ENCODE results near the gene AIFM3. TPM values are rescaled to one million over a fixed set of nuclear protein-coding genes. Genes with fewer than 3 reads are reported as not detected.

Gene AIFM3
- polyA plus RNA-seq, 1 donor, result 3.2 TPM

DNA sequence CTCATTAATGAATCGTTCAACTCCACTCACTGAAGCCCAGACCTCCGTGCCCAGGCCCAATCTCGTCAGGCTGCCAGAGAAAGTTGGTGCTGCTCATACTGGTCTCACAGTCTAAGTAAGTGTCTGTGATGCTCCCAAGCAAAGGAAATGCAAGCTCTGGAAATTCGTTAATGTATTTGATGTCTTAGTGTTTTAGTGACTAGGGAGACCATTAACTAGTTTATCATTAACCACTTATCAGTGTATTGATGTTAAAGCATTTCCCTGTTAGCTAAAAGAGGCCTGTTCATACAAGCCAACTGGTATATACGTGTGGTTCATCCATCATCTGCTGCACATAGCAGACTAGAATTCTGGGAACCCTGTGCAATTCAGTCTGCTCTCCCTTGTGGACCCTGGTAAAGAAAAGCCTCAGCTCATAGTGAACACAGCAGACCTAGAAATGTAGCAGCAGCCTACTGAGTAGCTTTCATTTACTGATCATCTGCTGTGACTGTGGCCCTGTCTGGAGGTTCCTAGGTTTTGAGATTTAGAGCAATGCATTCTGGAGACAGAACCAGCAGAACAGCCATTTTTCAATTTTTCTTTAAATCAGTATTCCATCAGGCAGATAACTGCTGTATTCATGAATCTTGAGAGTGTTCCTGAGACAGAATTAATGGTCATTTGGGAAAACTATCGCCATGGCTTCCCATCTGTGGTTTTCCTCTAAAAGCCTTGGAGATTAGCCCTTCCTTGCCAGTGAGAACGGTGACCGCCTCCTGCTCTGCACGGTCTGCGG, 15.7 kb upstream of the AIFM3 start:
- peak; percentile 58 to 88 for DNase-seq
- no peaks in the 10 kb centered on the region for H3K27me3 ChIP-seq (ENCODE audit: control insufficient read depth, insufficient read depth, low read length)
- H3K36me3 ChIP-seq (ENCODE audit: control insufficient read depth, insufficient read depth, low read length), result peaks cover 18% of the 10 kb centered on the region
- no peak overlapping the region for H3K4me3 ChIP-seq (ENCODE audit: low read length)
- peak overlapping the region; percentile 92 for H3K27ac ChIP-seq (ENCODE audit: low read length)
- H3K4me1 ChIP-seq (ENCODE audit: control insufficient read depth, insufficient read depth, low read length), result peaks cover 86% of the 10 kb centered on the region
- no peaks in the 10 kb centered on the region for H3K9me3 ChIP-seq (ENCODE audit: control insufficient read depth, low read depth, low read length)
- no CpG with 5 or more reads among the region's 10 CpGs for WGBS (ENCODE audit: insufficient coverage, low lambda C conversion rate)

DNA sequence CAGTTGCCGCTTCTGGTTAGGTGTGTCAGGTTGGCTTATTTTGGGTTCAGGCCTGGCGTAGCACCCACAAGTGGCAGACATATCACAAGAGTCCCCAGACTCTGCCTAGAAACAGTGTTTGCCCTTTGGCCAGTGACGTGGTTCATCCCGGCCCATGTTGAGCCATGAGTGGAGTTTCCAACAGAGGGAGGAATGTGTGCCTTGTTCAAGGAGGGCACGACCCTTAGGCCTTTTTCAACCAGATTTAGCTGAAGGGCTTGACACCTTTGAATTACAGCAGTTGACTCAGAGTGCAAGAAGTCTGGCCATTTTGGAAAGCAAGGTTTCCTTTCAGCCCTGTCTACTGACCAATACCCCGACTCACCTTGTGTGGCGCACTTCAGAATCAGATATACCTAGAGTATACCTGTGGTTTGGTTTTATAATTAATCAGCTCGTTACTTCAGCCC, 15.1 kb upstream of the AIFM3 start:
- H3K27ac ChIP-seq (ENCODE audit: low read length), result peak overlapping the region; percentile 92
- H3K36me3 ChIP-seq (ENCODE audit: control insufficient read depth, insufficient read depth, low read length), result peaks cover 18% of the 10 kb centered on the region
- no CpG with 5 or more reads among the region's 8 CpGs for WGBS (ENCODE audit: insufficient coverage, low lambda C conversion rate)
- no peak overlapping the region for H3K4me3 ChIP-seq (ENCODE audit: low read length)
- DNase-seq, result peak; percentile 68 to 87
- peaks cover under 1% of the 10 kb centered on the region for H3K27me3 ChIP-seq (ENCODE audit: control insufficient read depth, insufficient read depth, low read length)
- H3K4me1 ChIP-seq (ENCODE audit: control insufficient read depth, insufficient read depth, low read length), result peaks cover 83% of the 10 kb centered on the region
- H3K9me3 ChIP-seq (ENCODE audit: control insufficient read depth, low read depth, low read length), result no peaks in the 10 kb centered on the region

DNA sequence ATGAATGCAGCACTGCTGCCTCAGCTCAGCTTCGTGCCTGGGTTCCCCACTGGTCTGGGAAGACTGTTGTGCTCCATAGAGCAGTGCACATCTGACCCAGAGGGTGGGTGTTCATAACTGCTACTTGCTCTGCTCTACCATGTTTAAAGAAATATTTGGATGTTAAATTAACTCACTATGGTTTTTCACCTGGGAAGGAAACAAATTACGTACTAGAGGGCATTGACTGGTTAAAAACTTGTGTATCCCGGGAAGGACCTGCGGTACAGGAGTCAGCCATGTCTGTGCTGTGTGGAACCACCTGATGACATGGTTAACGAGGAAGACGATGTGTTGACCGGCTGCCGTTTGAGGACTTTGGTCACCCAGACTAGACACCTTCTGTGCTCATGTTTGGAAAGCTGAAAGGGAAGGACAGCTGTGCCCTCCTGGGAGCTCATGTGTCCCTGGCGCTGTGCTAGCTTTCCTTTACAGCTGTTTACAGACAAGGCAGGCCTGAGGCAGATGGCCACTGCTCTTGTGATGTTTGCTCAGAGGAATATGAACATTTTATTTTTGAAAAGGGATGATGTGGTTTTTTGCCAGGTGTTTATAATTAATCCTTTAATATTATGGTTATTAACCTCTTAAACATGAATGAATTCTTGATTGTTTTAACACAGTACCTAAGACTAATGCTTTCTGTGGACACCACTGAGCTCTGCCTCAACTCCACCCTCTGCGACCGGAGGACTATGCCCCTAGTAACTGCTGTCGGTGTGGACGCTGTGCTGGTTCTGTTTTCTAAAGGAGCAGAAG, 14.3 kb upstream of the AIFM3 start:
- H3K4me3 ChIP-seq (ENCODE audit: low read length), result no peak overlapping the region
- peaks cover 77% of the 10 kb centered on the region for H3K4me1 ChIP-seq (ENCODE audit: control insufficient read depth, insufficient read depth, low read length)

DNA sequence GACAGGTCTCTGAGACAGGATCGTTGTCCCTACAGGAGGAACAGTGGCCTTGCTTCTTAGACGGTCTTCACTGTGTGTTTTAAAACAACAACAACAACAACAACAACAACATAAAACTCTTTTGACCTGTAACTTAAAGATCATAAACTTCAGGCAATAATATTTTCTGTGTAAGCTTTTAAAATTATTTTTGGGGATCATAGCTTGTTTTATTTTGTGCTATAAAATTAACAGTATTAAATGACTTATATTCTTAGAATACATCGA, 13.8 kb upstream of the AIFM3 start:
- WGBS (ENCODE audit: insufficient coverage, low lambda C conversion rate), result no CpG with 5 or more reads among the region's 3 CpGs
- DNase-seq, result no peak
- H3K9me3 ChIP-seq (ENCODE audit: control insufficient read depth, low read depth, low read length), result no peaks in the 10 kb centered on the region
- peaks cover 5% of the 10 kb centered on the region for H3K27me3 ChIP-seq (ENCODE audit: control insufficient read depth, insufficient read depth, low read length)
- no peak overlapping the region for H3K4me3 ChIP-seq (ENCODE audit: low read length)
- H3K4me1 ChIP-seq (ENCODE audit: control insufficient read depth, insufficient read depth, low read length), result peaks cover 75% of the 10 kb centered on the region
- H3K36me3 ChIP-seq (ENCODE audit: control insufficient read depth, insufficient read depth, low read length), result peaks cover 18% of the 10 kb centered on the region
- H3K27ac ChIP-seq (ENCODE audit: low read length), result peak overlapping the region; percentile 92

More for the DNA sequence above, 14.3 kb upstream of the AIFM3 start:
- peak overlapping the region; percentile 92 for H3K27ac ChIP-seq (ENCODE audit: low read length)
- WGBS (ENCODE audit: insufficient coverage, low lambda C conversion rate), result 60% methylated on average over 3 of the region's 13 CpGs
- peaks cover 18% of the 10 kb centered on the region for H3K36me3 ChIP-seq (ENCODE audit: control insufficient read depth, insufficient read depth, low read length)
- peaks cover 5% of the 10 kb centered on the region for H3K27me3 ChIP-seq (ENCODE audit: control insufficient read depth, insufficient read depth, low read length)
- peak; percentile 82 to 92 for DNase-seq
- no peaks in the 10 kb centered on the region for H3K9me3 ChIP-seq (ENCODE audit: control insufficient read depth, low read depth, low read length)

DNA sequence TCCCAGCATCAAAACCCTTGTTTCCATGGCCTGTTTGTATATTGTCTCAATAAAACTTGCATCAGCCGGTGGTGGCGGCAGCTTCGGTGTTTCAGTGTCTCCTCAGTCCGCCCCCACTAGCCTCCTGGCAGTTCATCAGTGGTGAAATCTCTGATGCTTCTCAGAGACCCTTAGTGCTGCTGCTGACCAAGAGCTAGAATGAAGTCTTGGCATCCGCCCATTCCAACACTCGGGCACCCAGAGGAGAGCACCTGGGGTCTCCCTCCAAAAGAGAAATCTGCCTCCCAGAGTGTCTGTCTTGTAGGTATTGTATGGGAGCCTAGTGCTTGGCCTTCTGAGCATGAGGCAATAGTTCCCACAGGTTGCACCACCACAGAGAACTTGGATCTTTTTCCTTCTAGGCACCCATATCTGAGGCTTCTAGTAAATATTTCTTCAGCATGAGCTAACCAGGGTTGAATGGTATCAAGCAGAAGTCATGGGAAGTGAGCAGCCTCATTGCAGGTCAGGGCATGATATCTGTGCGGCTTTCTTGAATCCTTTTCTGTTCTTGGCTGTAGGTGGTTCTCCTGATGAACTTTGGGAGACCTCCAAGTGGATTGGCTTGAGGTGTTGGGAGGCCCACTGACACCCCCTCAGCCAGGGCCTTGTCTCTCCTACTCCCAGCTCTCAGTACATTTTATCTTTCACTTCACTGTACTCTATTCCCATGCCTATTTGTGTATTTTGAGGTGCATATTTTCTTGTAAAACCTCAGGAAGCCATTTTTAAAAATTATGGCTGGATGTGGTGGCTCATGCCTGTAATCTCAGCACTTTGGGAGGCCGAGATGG, 13.2 kb upstream of the AIFM3 start:
- H3K4me3 ChIP-seq (ENCODE audit: low read length), result no peak overlapping the region
- WGBS (ENCODE audit: insufficient coverage, low lambda C conversion rate), result no CpG with 5 or more reads among the region's 8 CpGs
- peak overlapping the region; percentile 92 for H3K27ac ChIP-seq (ENCODE audit: low read length)
- peaks cover 18% of the 10 kb centered on the region for H3K36me3 ChIP-seq (ENCODE audit: control insufficient read depth, insufficient read depth, low read length)
- H3K9me3 ChIP-seq (ENCODE audit: control insufficient read depth, low read depth, low read length), result no peaks in the 10 kb centered on the region
- peaks cover 77% of the 10 kb centered on the region for H3K4me1 ChIP-seq (ENCODE audit: control insufficient read depth, insufficient read depth, low read length)
- peak; percentile 88 to 90 for DNase-seq
- peaks cover 5% of the 10 kb centered on the region for H3K27me3 ChIP-seq (ENCODE audit: control insufficient read depth, insufficient read depth, low read length)

DNA sequence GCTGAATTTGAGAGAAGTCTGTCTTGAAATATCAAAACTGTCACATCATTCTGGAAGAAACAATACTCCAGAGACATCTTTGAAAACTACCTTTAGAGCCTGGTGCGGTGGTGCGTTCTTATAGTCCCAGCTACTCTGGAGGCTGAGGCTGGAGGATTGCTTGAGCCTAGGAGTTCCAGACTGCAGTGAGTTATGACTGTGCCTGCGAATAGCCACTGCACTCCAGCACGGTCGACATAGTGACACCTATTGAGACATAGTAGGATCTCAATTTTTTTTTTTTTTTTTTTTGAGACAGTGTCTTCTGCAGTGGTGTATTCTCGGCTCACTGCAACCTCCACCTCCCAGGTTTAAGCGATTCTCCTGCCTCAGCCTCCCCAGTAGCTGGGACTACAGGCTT, 11.5 kb upstream of the AIFM3 start:
- peaks cover 5% of the 10 kb centered on the region for H3K27me3 ChIP-seq (ENCODE audit: control insufficient read depth, insufficient read depth, low read length)
- peaks cover 61% of the 10 kb centered on the region for H3K4me1 ChIP-seq (ENCODE audit: control insufficient read depth, insufficient read depth, low read length)
- DNase-seq, result no peak
- H3K4me3 ChIP-seq (ENCODE audit: low read length), result no peak overlapping the region
- peak overlapping the region; percentile 88 for H3K27ac ChIP-seq (ENCODE audit: low read length)
- no CpG with 5 or more reads among the region's 7 CpGs for WGBS (ENCODE audit: insufficient coverage, low lambda C conversion rate)
- no peaks in the 10 kb centered on the region for H3K9me3 ChIP-seq (ENCODE audit: control insufficient read depth, low read depth, low read length)
- H3K36me3 ChIP-seq (ENCODE audit: control insufficient read depth, insufficient read depth, low read length), result peaks cover 9% of the 10 kb centered on the region

DNA sequence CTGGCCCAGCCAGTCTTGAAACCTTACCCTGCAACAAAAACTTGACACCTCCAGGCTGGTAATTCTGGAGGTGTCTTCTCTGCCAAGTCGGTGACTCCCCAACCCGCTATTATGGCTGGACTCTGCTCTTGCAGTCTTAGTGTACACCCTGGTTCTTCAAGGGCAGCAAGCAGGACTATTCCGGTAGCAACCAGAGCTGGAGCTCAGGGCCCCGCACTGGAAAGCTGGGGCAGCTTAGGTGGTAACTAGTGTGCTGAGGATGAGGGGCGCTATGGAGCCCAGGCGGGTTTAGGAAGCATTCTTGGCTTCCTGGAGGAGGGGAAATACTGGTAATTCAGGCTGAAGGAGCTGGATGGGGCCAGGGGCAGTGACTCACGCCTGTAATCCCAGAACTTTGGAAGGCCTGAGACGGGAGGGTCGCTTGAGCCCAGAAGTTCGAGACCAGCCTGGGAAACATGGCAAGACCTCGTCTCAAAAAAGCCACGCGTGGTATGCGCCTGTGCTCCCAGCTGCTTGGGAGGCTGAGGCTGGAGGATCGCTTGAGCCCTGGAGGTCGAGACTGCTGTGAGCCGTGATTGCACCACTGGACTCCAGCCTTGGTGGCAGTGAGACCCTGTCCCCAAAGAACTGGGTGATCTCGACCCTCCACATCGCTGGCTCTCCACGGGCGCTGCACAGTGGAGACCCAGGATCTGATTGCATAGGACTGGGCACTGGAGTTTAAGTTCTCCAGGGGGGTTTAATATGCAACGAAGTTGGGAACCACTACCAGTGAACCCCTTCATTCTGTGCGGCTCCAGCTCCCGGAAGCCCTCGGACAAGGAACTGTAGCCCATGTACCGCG, 10.6 kb upstream of the AIFM3 start:
- peaks cover 9% of the 10 kb centered on the region for H3K36me3 ChIP-seq (ENCODE audit: control insufficient read depth, insufficient read depth, low read length)
- no CpG with 5 or more reads among the region's 27 CpGs for WGBS (ENCODE audit: insufficient coverage, low lambda C conversion rate)
- peaks cover 5% of the 10 kb centered on the region for H3K27me3 ChIP-seq (ENCODE audit: control insufficient read depth, insufficient read depth, low read length)
- no peaks in the 10 kb centered on the region for H3K9me3 ChIP-seq (ENCODE audit: control insufficient read depth, low read depth, low read length)
- peaks cover 55% of the 10 kb centered on the region for H3K4me1 ChIP-seq (ENCODE audit: control insufficient read depth, insufficient read depth, low read length)
- H3K27ac ChIP-seq (ENCODE audit: low read length), result peak overlapping the region; percentile 88
- DNase-seq, result peak; percentile 89 to 94
- peak overlapping the region; percentile 92 for H3K4me3 ChIP-seq (ENCODE audit: low read length)

DNA sequence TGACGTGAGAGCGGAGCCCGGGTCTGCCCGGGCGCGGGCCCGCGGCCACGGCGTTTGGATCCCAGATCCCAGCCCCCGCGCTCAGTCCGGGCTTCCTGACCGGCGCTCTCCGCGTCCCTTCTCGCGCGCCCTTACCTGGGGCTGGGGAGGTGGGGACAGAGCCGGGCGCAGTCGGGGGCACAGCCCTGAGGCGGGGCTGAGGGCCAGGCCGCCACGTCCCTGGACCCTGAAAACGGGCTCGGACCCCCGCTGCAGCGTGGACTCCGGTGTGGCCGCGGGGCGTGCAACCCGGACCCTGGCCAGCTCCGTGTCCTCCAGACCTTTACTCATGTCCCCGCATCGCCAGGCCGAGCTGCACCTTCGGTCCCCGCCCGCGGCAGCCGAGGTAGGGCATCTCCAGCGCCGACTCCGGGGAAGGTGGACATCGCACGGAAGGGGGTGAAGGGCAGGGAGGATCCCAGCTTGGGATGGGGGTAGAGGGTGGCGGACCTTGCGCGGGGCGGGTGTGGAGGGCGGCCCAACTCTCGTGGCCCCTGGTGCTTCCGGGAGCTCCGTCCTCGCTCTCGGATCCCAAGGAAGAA, 9.9 kb upstream of the AIFM3 start:
- Histone ChIP-seq H3K27me3 (ENCODE audit: control insufficient read depth, insufficient read depth, low read length) (peaks cover 5% of the 10 kb centered on the region), H3K36me3 (ENCODE audit: control insufficient read depth, insufficient read depth, low read length) (peaks cover 9% of the 10 kb centered on the region), H3K4me3 (ENCODE audit: low read length) (peak overlapping the region; percentile 92), H3K4me1 (ENCODE audit: control insufficient read depth, insufficient read depth, low read length) (peaks cover 52% of the 10 kb centered on the region), H3K27ac (ENCODE audit: low read length) (peak overlapping the region; percentile 88), H3K9me3 (ENCODE audit: control insufficient read depth, low read depth, low read length) (no peaks in the 10 kb centered on the region)
- peak in 1 of 2 donors; percentile 61 for DNase-seq
- WGBS (ENCODE audit: insufficient coverage, low lambda C conversion rate), result no CpG with 5 or more reads among the region's 59 CpGs

DNA sequence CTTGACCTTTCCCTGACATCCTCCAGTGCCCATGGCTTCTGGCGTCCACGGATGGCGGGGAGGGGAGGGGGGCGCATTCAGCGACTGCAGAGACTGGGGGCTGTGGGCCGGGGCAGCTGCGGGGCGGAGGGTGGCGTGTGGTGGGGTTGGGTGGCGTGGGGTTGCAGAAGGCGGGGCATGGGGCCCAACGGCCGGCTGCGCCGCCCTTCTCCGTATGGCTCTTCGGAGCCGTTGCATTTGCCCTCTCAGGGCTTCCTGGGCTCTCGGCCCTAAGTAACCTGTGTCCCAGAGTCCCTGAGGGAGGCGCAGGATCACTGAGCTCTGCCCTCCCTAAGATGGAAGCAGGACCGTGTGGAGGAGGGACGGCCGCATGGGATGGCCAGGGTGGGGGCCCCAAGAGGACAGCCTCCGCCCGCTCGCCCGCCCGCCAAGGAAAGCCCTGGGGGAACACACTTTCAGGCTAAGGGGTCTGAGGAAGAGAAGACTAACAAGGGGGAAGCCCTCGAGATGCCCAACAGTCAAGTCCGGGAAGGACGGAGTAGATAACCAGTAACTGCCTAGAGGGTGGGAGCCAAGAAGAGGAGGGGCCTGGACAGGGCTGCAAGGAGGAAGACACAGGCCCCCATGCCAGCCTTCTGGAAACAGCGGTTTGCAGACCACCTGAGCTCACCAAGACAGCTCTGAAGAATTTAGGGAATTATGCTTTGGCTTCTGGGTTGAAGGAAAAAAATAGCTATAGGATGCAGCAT, 9.2 kb upstream of the AIFM3 start:
- Histone ChIP-seq H3K9me3 (ENCODE audit: control insufficient read depth, low read depth, low read length) (no peaks in the 10 kb centered on the region), H3K36me3 (ENCODE audit: control insufficient read depth, insufficient read depth, low read length) (peaks cover 3% of the 10 kb centered on the region), H3K27ac (ENCODE audit: low read length) (peak overlapping the region; percentile 88), H3K4me1 (ENCODE audit: control insufficient read depth, insufficient read depth, low read length) (peaks cover 46% of the 10 kb centered on the region), H3K4me3 (ENCODE audit: low read length) (peak overlapping the region; percentile 92), H3K27me3 (ENCODE audit: control insufficient read depth, insufficient read depth, low read length) (peaks cover 5% of the 10 kb centered on the region)
- DNase-seq, result peak; percentile 67 to 79
- no CpG with 5 or more reads among the region's 32 CpGs for WGBS (ENCODE audit: insufficient coverage, low lambda C conversion rate)

Data from large intestine (tissue), 3 donors.